ENCODE measurements around the gene SUPT3H.
"Not testable (repeated sequence)": the region's sequence is repeated elsewhere in the genome, so short reads cannot be mapped to it uniquely, and the experiment has no call there.

The SUPT3H gene

DNA sequence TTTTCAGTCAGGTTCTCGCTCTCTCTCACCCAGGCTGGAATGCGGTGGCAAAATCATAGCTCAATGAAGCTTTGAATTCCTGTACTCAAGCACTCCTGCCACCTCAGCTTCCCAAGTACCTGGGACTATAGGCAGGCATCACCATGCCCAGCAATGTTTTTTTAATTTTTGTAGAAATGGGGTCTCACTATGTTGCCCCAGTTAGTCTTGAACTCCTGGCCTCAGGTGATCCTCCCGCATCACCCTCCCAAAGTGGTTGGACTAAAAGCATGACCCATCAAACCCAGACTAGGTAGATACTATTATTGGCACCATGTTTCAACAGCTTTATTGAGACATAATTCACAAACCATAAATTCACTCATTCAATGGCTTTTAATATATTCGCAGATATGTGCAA lies 122.3 kb downstream of the SUPT3H start:
- DNase-seq (ENCODE audit: low spot score), result no peak

DNA sequence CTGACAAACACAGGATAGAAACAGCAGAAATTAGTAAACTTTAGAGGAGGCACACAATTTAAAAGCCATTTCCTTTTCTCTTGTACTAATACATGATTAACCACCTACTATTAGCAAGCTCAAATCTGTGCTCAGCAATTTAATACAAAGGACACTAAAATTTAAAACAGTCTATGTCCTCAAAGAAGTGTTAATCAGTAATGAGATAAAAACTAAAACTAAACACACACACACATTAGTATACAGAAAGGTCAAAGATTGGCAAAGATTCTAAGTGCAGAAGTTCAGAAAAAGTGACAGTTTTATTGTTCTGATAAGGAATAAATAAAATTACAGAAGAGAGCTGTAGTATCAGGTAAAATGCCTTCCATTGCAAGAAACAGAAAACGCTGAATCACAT lies 123.5 kb downstream of the SUPT3H start:
- DNase-seq (ENCODE audit: low spot score), result no peak

DNA sequence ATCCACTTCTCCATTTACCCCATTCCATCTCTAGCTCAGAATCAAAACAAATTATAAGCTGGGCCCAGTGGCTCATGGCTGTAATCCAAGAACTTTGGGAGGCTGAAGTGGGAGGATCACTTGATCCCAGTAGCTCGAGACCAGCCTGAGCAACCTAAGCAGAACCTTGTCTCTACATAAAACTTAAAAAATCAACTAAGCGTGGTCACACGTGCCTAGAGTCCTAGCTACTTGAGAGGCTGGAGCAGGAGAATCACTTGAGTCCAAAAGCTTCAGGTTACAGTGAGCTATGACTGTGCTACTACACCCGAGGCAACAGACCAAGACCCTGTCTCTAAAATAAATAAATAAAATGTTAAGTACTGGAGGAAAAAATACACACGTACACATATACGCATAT lies 124.3 kb downstream of the SUPT3H start:
- peak; percentile 23 for DNase-seq (ENCODE audit: low spot score)

DNA sequence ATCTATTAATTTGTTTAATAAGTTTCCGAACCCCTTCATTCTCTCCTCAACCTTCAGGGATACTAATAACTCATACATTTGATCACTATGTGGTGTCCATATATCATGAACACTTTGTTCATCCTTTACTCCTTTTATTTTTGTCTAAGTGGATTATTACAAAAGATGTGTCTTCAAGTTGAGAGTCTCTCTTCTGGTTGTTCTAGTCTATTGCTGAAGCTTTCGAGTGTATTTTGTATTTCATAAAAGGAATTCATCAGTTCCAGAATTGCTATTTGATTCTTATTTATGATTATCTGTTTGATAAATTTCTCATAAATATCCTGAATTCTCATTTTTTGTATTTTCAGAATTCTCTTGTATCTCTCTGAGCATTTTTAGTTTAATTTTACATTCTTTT lies 146.1 kb downstream of the SUPT3H start:
- DNase-seq (ENCODE audit: low spot score), result no peak

DNA sequence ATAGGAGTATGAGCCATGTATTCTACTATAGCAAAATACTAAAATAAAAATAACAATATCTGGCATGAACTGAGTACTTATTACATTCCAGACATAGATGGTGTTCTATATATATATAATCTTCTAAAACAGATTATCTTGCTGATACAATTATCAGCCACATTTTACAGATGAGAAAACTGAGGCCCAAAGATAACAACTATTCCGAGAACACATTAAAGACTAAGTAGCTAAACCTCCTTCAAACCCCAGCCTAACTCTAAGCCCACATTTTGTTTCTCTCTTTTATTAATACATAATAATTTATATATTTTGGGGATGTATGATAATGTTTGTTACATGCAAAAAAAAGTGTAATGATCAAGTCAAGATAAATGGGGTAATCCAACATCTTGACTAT lies 148.3 kb downstream of the SUPT3H start:
- no peak for DNase-seq (ENCODE audit: low spot score)

GRCh38 chr6:45226081-45226480 lies 151.7 kb downstream of the SUPT3H start:
- peak; percentile 7 for DNase-seq (ENCODE audit: low spot score)

DNA sequence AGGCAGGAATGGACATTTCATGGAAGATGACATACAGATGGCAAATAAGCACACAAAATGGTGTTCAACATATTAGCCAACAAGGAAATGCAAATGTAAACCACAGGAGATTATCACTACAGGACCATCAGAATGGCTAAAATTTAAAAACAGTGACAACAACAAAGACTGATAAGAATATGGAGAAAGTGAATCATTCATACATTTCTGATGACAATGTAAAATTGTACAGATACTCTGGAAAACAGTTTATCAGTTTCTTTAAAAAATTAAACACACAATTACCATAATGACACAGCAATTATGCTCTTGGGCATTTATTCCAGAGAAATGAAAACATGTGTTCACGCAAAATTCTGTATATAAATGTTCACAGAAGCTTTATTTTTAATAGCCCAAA lies 155.4 kb downstream of the SUPT3H start:
- no peak for DNase-seq (ENCODE audit: low spot score)

- no peak for DNase-seq (ENCODE audit: low spot score)
Observed at GRCh38 chr6:45215759-45216158, 162.0 kb downstream of the SUPT3H start.

- peak; percentile 27 for DNase-seq (ENCODE audit: low spot score)
Observed at GRCh38 chr6:45212976-45213375, 164.8 kb downstream of the SUPT3H start.

- peak; percentile 76 for DNase-seq (ENCODE audit: low spot score)
Observed at GRCh38 chr6:45209762-45210161, 168.0 kb downstream of the SUPT3H start.

- DNase-seq (ENCODE audit: low spot score), result no peak
Observed at GRCh38 chr6:45206793-45207492, 170.8 kb downstream of the SUPT3H start.

DNA sequence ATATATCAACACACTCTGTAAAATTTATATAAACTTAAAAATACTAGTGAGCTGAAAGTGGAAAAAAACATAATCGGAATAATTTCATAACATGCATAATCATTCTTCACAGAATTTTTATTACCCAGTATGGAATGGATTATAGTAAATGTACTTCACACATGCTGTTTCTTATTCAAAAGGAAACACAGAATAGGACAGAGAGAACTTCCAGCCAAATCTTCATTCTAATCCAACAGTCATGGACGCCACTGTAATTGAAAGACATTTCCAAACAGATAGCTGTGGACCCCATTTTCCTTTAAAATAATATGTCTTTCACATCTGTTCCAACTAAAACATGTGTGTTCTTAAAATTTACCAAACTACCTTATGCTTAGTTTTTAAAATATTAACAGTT lies 176.2 kb downstream of the SUPT3H start:
- DNase-seq (ENCODE audit: low spot score), result no peak

GRCh38 chr6:45200510-45200909 lies 177.2 kb downstream of the SUPT3H start:
- no peak for DNase-seq (ENCODE audit: low spot score)

GRCh38 chr6:45199554-45199953 lies 178.2 kb downstream of the SUPT3H start:
- DNase-seq (ENCODE audit: low spot score), result no peak

- DNase-seq (ENCODE audit: low spot score), result no peak
Observed at GRCh38 chr6:45196121-45196520, 181.6 kb downstream of the SUPT3H start.

- DNase-seq (ENCODE audit: low spot score), result no peak
Observed at GRCh38 chr6:45195137-45195536, 182.6 kb downstream of the SUPT3H start.

DNA sequence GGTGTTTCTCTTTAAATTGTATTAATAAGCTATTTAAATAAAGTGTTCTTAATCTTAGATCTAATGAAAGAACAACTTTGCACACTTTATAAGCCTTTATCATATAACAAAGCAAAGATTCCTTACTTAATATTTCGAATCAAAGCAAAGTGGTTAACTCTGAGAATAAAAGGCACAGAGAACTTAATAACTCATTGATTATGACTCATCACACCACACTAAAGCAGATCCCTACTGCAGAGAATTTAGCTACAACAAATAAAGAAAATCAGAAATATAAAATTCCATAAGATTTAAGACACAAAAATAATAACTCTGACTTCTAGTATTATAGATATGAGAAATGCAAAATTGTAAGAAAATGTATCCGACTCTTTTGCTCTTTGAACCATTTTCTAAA lies 185.2 kb downstream of the SUPT3H start:
- no peak for DNase-seq (ENCODE audit: low spot score)

- no peak for DNase-seq (ENCODE audit: low spot score)
Observed at GRCh38 chr6:45191414-45191813, 186.3 kb downstream of the SUPT3H start.

DNA sequence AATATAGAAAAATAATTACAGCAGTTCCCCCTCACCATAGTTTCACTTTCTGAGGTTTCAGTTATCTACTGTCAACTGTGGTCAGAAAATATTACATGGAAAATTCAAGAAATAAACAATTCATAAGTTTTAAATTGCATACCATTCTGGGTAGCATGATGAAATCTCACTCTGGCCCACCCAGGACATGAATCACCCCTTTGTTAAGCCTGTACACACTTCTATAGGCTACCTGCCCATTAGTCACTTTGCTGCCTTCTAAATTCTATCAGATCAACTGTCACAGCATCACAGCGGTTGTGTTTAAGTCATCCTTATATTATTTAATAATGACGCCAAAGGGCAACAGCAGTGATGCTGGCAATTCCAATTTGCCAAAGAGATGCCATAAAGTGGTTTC lies 189.9 kb downstream of the SUPT3H start:
- DNase-seq (ENCODE audit: low spot score), result peak; percentile 40

DNA sequence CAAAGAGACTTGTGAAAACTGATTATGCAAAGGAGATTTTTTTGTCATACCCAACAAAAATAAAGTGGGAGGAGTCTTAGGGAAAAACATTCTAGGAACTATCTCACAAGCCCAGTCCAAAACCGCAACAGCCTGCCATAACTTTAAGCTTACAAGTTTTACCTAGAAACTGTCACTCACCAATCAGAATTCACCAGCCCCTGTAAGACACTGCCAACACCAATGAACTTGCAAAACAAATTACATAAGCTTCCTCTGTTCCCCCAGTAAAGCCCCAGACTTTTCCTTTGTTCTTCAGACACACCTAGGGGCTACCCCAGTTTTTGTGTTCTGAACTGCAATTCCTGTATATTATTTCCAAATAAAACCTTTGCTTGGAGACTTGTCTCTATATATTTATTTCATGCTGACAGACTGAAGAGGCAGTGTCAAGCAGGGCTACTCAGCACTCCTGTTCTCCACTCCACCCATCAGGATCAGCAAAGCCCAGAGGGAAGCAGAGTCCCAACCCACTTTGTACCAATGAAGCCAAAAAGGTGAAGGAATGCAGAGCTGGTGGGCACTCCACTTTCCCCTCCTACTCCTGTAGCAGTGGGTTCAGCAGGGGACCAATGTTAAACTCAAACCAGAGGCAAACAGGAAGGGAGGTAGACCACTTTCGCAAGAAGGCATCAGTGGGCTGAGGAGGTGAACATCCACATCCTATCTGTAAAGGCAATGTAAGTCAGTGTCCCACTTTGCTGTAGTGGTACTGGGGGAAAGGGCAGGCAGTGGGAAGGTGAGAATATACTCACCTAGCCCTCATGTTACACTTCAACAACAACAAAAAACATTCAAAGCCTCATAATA lies 192.1 kb downstream of the SUPT3H start:
- DNase-seq (ENCODE audit: low spot score), result no peak

- no peak for DNase-seq (ENCODE audit: low spot score)
Observed at GRCh38 chr6:45184937-45185336, 192.8 kb downstream of the SUPT3H start.

GRCh38 chr6:45184040-45184439 lies 193.7 kb downstream of the SUPT3H start:
- no peak for DNase-seq (ENCODE audit: low spot score)

DNA sequence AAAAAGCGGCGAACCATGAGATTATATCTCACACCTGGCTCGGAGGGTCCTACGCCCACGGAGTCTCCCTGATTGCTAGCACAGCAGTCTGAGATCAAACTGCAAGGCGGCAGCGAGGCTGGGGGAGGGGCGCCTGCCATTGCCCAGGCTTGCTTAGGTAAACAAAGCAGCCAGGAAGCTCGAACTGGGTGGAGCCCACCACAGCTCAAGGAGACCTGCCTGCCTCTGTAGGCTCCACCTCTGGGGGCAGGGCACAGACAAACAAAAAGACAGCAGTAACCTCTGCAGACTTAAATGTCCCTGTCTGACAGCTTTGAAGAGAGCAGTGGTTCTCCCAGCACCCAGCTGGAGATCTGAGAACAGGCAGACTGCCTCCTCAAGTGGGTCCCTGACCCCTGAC lies 201.4 kb downstream of the SUPT3H start:
- not testable (repeated sequence) for DNase-seq (ENCODE audit: low spot score)

GRCh38 chr6:45175272-45175671 lies 202.5 kb downstream of the SUPT3H start:
- DNase-seq (ENCODE audit: low spot score), result no peak
